SH-SY5Y (cell line): ENCODE results near the gene NOL4L.

Experiments
- GATA2 ChIP-seq: IDR thresholded peaks from 2 replicates; pipeline ENCODE4 v1.6.1; 2011; ENCODE audit warnings: mild to moderate bottlenecking, low read depth, low read length
- GATA3 ChIP-seq: IDR thresholded peaks from 2 replicates; pipeline ENCODE4 v1.6.1; 2011; ENCODE audit warnings: low read depth, mild to moderate bottlenecking, low read length, moderate library complexity

- no peak for TF ChIP-seq GATA2
- TF ChIP-seq GATA3: no peak
Measured at GRCh38 chr20:32515631-32516101, 69.5 kb downstream of the NOL4L start.
